NCI-H748 (cell line): ENCODE results near the gene HOXD9.

Experiments used
- DNase-seq: peaks from one replicate; lab custom pipeline; 2025; ENCODE audit not compliant: unreplicated experiment; lab: John Stamatoyannopoulos, UW

Gene HOXD9

GRCh38 chr2:176124110-176124946 lies 1.8 kb downstream of the HOXD9 start:
- DNase-seq: no peak

- no peak for DNase-seq
Measured at GRCh38 chr2:176124947-176125771, 2.6 kb downstream of the HOXD9 start.

- DNase-seq: peak; percentile 33
Measured at GRCh38 chr2:176125772-176126054, 3.2 kb downstream of the HOXD9 start.

- peak; percentile 78 for DNase-seq
Measured at GRCh38 chr2:176126929-176127773, 4.6 kb downstream of the HOXD9 start.

GRCh38 chr2:176127774-176128072 lies 5.2 kb downstream of the HOXD9 start:
- DNase-seq: no peak

- peak; percentile 82 for DNase-seq
Measured at GRCh38 chr2:176128172-176128981, 5.9 kb downstream of the HOXD9 start.

GRCh38 chr2:176128982-176129796 lies 6.7 kb downstream of the HOXD9 start, which contains the start of gene HOXD8:
HOXD8 (plus strand) TSS chr2:176129705; CDS start chr2:176130367, 662 bp downstream.
- peak; percentile 98 for DNase-seq

GRCh38 chr2:176129813-176130146 lies 7.3 kb downstream of the HOXD9 start:
- peak; percentile 92 for DNase-seq

GRCh38 chr2:176130147-176130956 lies 7.8 kb downstream of the HOXD9 start:
- DNase-seq: peak; percentile 92

GRCh38 chr2:176130957-176131847 lies 8.7 kb downstream of the HOXD9 start:
- DNase-seq: peak; percentile 44

GRCh38 chr2:176131848-176132158 lies 9.3 kb downstream of the HOXD9 start:
- DNase-seq: no peak

- peak; percentile 81 for DNase-seq
Measured at GRCh38 chr2:176132205-176133171, 10.0 kb downstream of the HOXD9 start.

GRCh38 chr2:176133389-176133788 lies 10.9 kb downstream of the HOXD9 start:
- DNase-seq: peak; percentile 45

GRCh38 chr2:176134035-176134434 lies 11.5 kb downstream of the HOXD9 start:
- peak; percentile 26 for DNase-seq

- DNase-seq: peak; percentile 63
Measured at GRCh38 chr2:176135035-176135440, 12.5 kb downstream of the HOXD9 start.

GRCh38 chr2:176136374-176137251 lies 14.1 kb downstream of the HOXD9 start:
- DNase-seq: peak; percentile 77
